Stimulated activated naive CD4-positive, alpha-beta T cell (primary cell): ENCODE data around the gene FBP1.
A peak's percentile ranks its signal among the peaks of the same experiment; 100 is the strongest.

Experiments
- DNase-seq, 6 experiments: peaks; one replicate each; lab custom pipeline; 2025; lab: John Stamatoyannopoulos, UW

Gene FBP1

DNA sequence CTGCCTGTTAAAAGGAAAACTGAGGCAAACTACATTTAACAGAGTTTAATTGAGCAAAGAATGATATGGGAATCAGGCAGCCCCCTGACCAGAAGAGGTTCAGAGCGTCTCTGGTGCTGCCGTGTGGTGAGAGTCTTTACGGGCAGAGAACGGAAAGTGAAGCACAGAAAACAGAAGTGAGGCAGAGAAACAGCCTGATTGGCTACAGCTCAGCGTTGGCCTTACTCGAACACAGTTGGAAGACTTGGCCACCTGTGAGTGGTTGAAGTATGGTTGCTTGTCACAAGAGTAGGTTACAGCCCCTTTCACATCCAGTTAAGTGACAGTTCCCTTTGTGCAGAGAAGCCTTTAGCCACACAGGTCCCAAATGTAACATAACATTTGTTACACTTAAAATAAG lies 16.9 kb upstream of the FBP1 start:
- peak in 5 of 6 experiments; percentile 16 to 62 (median 53) for DNase-seq

DNA sequence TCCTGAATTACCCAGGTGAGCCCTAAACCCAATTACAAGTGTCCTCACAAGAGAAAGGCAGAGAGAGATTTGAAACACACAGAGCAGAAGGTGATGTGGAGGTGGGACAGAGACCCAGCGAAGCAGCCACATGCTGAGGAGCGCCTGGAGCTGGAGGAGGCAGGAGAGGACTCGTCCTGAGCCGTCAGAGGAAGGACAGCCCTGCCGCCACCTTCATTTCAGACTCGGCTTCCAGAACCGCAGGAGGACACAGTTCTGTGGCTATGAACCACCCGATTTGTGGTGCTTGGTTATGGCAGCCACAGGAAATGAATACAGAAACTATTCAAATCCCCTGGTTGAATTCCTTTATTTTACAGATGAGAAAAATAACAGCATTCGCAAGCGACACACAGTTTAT lies 16.4 kb upstream of the FBP1 start:
- peak in 1 of 6 experiments; percentile 19 for DNase-seq

DNA sequence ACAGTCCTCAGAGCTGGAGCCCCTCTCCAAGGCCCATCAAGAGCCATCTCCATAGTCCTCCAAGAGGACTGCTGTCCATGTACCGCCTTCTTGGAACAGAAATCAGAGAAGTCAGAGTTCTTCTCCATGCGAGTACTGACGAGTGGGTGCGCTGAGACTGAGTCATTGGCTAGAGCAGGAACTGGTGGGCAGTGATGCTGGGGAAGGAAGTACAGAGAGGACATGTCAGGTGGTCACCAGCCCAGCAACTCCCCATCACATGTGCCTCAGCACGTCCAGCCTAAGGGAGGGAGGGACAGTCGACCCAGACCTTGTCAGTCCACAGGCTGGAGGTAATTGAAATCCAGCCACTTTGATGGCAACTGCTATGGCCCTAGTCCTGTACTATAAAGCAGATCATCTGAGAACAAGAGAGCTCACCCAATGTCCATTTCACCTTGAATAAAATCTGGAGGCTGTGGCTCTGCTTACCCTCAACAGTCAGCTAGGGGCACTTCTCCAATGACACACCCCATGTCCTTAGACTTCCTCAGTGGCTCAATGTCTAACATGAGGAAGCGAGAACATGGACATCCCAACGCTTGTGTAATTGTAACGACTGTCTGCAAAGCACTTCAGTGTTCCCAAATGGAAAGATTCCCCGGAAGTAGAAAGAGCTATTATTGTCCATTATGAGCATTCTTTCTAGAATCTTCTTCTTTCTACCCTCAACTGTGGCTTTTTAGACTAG lies 15.0 kb upstream of the FBP1 start:
- no peak for DNase-seq

DNA sequence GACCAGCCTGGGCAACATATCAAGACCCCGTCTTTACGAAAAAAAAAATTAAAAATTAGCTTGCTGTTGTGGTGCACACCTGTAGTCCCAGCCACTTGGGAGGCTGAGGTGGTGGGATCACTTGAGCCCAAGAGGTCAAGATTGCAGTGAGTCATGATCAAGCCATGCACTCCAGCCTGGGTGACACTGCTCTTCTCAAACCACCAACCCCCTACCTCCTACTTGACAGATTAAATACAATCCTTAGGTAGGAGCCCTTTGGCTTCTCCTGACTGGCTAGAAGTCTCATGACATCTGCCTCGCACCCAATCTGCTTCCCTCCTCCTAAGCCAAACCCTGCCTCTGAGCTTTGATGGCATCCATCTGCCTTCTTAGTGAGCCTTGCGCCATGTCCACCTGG lies 11.6 kb upstream of the FBP1 start:
- no peak for DNase-seq

DNA sequence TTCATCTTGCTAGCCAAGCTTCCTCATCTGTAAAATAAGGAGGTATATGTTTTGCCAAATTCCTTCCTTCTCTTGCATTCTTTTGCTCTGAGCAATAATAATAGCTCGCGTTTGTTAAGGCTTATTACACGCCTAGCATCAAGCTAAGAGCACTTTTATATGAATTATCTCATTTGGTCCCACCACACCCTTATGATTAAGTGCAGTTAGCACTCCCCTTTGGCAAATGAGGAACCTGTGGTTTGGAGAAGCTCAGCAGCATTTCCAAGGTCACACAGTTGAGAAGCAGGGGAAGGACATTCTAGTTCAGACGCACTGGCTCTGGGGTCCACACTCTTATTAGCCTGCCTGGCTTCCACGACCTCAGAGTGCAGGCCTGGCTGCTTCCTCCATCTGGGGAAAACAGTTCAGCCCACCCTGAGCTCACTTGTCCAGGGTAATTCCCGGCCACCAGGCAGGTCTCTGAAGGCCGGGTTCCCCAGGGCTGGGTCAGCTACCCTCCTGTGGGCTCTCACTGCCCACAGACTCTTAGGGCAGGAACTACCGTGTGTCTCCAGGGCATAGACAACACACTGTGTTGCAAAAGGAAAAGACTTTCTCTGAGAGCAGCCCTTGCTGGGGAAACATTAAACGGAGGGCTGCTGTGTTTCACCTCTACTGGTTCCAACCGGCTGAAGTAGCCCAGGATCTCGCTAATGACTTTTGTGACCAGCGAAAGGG lies 9.9 kb upstream of the FBP1 start:
- no peak for DNase-seq

DNA sequence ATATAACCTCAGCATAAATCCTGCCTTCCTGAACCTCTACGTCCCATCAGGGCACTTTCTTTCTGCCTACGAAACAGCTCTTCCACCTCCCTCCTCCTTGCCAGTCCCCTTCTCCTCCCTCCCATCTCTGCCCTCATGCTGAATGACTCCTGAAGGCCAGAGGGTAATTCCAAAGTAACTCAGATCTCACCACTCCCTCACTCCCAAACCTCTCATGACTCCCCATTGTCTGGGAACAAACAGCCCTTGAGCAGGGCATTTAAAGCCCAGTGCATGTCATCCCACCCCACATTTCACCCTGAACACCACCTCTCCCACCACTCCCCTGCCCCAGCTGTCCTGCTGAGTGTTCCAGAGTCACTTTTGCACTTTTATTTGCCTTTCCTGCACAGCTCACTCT lies 8.9 kb upstream of the FBP1 start:
- no peak for DNase-seq

DNA sequence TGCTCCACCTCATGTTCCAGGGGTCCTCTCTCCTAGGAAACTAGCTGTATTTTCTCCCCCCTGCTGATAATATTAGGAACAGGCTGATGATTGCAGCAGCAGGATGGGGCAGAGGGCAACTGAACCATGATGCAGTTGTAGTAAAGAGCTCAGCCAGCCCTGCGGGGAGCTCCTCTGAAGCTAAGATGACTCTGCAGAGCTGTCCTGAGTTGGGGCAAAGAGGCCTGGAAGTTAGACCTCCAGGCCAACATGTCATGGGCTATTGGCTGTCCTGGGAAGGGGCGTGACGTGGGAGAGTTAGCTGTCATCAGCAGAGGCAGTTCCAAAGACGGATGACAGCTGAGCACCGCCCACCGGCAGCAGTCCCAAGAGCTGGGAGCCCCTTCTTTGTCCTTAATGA lies 6.6 kb upstream of the FBP1 start:
- no peak for DNase-seq

DNA sequence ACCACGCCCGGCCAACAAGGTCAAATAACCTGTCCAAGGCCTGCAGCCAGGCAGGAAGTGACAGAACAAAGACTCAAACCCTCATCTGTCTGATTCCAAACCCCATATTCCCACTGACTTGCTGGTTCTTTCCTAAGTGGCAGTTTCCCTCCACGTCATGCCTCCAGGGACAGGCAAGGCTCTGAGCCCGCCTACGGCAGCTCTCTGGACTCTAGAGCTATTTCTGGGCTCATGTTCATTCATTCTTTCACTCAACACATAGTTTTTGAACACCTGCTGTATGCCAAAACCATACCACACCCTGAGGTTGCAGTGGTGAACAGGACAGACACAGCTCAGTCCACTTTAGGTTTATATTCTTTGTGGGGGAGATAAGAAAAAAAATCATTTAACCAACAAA lies 5.2 kb upstream of the FBP1 start:
- DNase-seq, result no peak

DNA sequence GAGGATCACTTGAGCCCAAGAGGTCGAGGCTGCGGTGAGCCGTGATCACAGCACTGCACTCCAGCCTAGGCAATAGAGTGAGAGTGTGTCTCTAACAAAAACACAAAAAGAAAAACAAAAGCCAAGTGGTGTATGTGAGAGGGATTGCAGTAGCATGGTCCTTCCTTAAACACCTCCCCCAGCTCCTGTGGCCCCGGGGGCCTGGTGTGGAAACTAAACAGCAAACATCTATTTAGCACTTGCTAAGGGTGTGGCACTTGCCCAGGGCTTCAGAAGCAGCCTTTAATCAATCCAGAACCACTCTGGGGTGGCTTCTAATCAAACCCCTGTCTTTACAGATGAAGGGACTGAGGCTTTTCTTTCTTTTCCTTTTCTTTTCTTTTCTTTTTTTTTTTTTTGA lies 4.4 kb upstream of the FBP1 start:
- DNase-seq, result no peak

DNA sequence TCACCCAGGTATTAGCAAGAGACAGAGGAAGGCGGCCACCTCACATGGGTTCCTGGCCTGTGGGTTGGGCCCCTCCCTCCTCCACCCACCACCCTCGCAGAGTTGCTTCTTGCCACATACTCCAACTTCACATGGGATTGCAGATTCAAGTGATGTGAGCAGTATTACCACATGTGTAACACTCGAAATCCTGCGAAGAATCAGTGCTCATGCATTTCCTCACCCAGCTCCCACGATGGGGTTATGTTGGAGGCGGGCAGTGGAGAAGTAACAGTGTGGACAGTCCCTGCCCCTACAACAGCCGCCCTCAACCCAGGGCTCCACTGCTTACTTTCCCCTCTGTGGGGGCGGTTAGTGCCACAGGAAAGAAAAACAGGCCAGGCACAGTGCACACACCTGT lies 3.9 kb upstream of the FBP1 start:
- DNase-seq, result no peak

DNA sequence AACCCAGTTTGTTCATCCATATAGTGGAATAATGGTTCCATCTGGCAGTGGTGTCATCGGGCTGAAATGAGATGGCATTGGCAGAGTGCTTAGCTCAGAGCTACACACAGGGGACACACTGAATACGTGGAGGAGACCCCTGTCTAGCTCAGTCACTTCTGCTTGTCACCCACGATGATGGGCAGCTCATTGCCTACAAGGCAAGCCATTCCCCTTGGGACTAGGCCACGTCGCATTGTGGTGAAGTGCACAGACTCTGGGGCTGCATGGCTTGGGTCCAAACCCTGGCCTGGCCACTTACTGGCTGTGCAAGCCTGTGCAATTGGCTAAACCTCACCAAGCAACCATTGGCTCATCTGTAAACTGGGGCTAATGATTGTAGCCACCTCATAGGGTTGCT lies 3.2 kb upstream of the FBP1 start:
- no peak for DNase-seq

DNA sequence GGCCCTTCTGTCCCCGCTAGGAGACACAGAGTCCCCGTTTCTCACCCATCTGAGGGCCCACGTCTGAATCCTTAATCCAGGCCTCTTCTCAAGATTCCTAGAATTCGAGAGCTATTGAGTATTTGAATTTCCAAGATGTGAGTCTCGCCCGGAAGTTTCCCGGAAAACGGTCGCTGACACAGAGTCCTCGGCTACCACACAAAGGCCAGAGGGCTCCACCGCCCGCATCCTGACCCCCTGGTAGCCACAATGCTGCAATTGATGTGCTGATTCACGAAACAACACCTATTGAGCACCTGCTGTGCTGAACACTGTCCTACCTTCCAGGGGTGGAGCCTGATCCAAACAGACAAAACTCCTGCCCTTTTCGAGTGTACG lies 670 bp upstream of the FBP1 start:
- no peak for DNase-seq

DNA sequence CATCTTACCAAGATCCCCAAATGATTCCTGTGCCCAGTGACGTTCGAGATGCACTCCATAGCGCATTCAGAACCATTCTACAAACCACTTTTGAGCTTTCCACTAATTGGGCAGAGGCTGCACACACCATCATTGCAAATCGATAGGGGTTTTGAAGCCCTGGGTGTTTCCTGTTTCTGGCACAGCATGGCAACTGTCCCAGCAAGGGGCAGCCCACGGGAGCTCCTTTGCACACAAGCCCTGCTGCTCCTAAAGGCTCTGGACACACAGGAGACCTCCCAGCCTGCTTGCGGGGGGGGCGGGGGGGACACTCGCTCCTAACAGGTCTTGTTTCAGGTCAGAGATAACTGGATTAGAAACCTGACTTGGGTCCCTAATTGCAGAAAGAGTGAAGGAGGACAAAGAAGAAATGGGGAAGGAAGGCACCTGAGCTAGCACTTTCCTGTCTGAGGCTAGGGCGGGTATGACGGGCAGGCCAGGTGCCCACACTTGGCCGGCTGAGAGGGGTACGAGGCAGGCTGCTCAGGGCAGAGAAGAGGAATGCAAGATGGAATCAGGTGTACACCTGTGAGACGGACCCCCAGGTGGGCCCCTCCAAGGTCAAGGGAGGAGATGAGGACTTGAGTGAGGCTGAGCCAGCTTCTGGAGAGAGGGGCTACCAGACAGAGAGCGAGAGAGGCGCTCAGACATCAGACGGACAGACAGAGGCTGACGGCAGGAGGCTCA lies 820 bp downstream of the FBP1 start:
- DNase-seq, result peak in 1 of 6 experiments; percentile 43

DNA sequence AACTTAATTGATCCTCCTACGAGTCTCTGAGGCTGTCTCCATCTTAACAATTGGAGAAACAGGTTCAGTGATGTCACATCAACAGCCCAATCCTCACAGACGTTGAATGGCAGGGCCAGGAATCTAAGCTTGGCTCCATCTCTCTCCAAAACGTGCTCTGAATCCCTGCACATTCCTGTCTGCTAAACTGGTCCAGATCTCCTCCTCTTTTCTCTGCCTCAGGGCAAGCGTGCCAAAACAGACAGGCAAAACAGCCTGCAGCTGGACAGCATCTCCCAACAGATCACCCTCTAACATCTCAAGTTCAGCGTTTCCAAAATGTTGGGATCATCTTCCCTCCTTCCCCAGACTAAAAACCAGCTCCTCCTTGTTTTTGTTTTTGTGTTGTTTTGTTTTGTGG lies 6.6 kb downstream of the FBP1 start:
- DNase-seq, result no peak

DNA sequence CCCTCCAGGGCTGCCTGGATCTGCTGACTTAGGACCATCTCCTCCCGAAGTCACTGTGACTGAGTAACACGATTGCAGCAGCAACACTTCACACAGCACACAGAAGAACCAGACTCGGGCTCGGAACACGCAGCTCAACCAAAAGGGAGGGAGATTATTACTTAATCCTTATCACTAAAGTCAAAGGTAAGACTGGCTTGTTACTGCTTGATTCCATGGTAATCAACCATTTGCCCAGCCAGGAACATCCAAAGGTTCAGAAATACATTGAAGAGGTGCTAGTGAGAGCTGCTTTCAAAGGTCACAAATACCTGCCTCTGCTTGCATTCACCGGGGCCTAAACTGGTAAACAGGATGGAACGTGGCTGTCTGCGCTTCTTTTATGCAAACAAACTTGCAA lies 7.7 kb downstream of the FBP1 start:
- no peak for DNase-seq

DNA sequence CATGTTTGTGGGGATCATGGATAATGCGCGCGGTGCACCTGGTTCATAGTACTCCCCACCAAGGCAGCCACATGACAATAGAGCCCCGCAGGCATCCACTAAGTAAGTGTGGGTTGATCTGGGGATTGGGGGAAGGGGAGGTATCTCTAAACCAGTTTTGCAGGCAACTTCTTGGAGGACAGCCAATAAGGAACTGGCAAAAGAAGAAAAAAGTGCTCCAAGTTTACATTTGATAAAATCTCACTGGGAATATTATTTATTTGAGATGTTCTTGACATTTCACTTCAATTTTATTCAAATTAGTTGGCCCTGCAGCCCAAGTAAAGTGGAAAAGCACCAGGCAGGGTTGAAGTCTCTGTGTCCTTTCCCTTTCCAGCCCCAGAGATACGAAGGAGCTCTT lies 8.5 kb downstream of the FBP1 start:
- no peak for DNase-seq

DNA sequence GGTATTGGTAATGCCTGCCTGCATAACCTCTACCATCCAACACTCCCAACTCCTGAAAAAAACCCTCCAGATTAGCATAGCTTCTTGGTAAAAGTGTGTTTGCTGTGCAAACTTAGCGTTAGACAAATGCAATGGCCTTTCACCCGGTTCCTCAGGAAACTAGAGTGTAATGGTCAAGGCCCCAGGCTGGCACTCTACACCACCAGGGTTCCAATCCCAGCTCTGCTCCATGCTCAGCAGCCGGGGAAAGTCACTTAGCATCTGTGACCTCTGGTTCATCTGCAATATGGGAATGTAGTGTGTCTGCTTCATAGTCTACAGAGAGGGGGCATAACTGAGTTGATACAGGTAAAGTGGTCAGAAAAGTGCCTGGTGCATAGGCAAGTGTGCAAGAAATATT lies 9.0 kb downstream of the FBP1 start:
- DNase-seq, result no peak

DNA sequence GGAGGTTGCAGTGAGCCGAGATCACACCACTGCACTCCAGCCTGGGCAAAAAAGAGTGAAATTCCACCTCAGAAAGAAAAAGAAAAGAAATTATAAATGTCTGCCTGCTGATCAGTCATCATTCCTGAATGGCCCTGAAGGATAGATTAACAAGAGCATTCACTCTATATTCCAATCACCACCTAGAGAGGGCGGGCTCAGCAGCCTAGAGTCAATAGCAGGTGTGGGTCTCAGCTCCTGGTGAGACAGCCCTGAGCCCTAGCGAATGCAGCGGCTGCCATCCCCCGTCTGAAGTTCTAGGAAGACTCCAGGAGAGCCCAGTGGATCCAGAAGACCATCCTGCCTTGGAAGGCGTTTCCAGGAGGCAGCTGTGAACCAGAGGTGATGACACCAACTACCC lies 12.0 kb downstream of the FBP1 start:
- DNase-seq, result no peak

DNA sequence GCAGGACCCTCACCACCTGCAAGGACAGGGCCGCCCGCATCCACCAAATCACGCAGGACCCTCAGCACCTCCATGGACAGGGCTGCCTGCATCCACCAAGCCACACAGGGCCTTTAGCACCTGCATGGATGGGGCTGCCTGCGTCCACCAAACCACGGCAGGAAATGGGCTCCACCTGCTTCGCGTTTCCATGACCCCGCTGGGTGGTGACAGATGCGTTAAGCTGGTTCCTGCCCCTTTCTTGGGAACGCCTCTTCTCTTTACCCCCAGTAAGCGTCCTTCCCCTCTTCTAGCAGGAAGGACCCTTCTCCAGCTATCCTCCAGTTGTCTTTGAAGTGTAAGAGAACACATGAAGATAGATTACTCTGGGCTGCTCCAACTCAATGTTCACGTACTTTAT lies 13.5 kb downstream of the FBP1 start:
- no peak for DNase-seq

DNA sequence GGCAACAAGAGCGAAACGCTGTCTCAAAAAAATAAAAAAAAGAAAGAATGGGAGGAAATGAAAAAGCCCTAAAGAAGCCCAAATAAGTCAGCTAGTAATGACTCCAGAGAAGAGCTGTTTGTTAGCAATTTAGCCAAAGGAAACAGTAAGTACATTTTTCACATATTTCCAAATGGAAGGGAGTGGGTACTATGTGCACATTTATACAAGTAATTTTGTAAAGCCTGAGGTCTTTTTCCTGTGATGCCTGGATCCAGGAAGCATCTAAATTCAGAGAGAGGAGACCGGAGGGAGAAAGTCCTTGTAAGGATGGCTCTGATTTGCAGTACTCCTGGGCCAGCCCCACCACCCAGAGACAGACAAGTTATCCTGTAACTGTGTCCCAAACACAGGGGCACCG lies 14.7 kb downstream of the FBP1 start:
- no peak for DNase-seq

DNA sequence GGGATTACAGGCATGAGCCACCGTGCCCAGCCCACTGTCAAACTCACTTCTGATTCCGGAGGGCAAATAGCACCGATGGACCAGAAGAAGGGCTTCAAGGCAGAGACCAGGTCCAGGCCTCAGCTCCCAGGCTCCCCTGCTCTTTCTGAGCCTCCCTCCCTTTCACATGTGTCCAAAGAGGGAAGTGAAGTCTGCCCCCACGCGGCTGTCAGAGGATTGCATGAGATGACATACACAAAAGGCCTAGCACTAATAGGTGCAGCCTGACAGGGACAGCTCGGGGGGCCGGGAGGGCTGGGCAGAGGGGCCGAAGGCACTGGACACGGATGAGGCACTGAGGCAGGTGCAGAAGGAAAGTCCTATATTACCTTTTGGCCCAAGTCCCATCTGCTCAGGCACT lies 16.1 kb downstream of the FBP1 start:
- DNase-seq, result no peak

DNA sequence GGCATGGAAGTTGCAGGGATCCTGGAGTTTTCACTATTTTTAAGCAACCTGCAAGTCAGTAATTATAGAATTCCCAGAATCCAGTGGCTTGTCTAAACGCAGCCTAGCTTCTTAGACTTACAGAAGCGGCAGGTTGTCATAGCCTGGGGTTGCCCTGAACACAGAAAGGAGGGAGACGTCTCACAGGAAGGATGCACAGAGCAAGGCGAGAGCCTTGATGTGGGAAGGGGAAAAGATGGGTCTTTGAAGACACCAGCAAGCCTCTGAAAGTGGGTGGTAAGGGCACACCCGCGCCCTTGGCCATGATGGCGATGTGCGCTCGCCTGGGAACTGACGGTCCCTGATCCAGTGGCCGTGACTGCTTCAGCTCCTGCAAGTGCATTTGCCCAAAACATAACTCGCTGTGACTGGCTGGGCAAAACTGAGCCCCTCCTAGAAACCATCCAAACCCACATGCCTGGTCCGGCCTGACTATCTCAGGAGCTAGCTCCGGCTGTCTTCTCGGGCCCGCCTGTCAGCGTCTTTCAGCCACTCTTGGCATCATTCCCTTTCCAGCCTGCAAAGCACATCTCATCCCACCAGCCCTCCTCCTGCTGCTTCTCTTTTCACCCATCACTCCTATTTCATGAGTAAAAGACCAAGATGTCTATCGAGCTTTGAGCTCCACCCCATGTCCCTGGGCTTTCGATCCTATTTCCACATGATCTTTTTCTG lies 17.1 kb downstream of the FBP1 start:
- peak in 1 of 6 experiments; percentile 2 for DNase-seq

DNA sequence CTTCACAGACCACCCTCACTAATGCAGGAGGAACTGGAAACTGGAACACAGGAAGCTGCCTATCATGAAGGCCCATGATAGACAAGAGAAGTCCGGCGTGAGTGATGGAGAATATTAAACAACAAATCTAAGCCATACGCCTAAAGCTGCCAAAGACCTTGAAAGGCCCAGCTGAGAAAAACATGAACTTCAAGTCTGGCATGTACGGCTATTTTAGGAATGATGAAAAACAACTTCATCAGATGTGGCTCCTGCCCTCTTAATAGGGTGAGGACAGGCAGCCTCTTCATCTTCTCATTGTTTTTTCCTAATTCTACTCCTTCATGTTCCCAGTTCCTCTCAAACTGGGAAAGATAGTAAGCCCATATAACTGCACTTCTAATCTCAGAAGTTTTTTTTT lies 20.3 kb downstream of the FBP1 start:
- no peak for DNase-seq
